GM10248 (cell line): ENCODE measurements around the gene IP6K1.

ENCODE experiments used
- CTCF ChIA-PET: fragments of 300-600 bp; sonication (Branson Sonifier 250); formaldehyde crosslinking; extraction: SDS; loops from one replicate; lab custom pipeline; 2021; ENCODE audit warnings: antibody characterized with exemption; lab: Yijun Ruan, JAX
- POLR2A ChIA-PET: fragments of 350-650 bp; sonication (Branson Sonifier 250); formaldehyde crosslinking; extraction: SDS; loops from one replicate; lab custom pipeline; 2020; ENCODE audit warnings: antibody characterized with exemption; lab: Yijun Ruan, JAX
- DNase-seq: peaks from one replicate; pipeline ENCODE4 v3.0.0; 2012; ENCODE audit errors: extremely low spot score
- TF ChIP-seq, protein P1 (sequence below): IDR thresholded peaks from 2 replicates; pipeline ENCODE4 v1.5.1; 2012; ENCODE audit warnings: mild to moderate bottlenecking, low read depth; ENCODE audit errors: extremely low read depth, missing control alignments, control extremely low read depth

IP6K1 gene

DNA sequence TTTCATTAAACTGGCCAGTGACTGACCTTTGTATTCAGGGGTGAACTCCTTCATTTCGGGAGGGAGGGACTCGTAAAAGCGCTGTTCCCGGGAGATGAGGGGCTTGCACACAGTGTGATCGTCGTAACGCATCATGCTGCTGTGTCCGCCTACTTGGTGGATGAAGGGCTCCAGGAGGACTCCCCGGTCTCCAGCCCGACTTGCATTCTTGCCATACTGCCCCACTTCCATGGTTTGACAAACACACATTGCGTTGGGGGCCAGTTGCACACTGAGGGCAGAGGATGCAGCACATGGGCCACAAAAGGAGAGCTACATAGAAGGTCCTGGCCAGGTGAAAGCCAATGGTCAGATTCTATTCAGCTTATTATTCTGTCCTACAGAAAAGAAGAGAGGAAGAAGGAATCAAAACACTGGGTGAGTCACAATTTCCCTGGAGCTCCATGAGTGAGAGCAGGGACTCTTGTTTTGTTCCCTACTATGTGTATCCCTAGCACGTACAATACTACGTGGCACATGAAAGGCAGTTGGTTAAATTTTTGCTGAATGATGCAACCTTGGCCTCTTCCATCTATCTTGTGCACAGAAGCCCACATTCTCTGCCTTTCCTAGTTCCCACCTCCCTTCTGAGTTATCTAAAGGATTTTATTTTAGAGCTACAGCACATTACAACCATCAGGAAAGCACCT lies 38.4 kb downstream of the IP6K1 start:
- POLR2A ChIA-PET: no interaction called here
- CTCF ChIA-PET: interaction anchor here (1.3 kb wide), 2 partner anchors 9 to 91 kb away, joined by 4 to 5 read pairs; no protein-coding TSS in a partner anchor
- DNase-seq: no peak
- TF ChIP-seq, protein P1, sequence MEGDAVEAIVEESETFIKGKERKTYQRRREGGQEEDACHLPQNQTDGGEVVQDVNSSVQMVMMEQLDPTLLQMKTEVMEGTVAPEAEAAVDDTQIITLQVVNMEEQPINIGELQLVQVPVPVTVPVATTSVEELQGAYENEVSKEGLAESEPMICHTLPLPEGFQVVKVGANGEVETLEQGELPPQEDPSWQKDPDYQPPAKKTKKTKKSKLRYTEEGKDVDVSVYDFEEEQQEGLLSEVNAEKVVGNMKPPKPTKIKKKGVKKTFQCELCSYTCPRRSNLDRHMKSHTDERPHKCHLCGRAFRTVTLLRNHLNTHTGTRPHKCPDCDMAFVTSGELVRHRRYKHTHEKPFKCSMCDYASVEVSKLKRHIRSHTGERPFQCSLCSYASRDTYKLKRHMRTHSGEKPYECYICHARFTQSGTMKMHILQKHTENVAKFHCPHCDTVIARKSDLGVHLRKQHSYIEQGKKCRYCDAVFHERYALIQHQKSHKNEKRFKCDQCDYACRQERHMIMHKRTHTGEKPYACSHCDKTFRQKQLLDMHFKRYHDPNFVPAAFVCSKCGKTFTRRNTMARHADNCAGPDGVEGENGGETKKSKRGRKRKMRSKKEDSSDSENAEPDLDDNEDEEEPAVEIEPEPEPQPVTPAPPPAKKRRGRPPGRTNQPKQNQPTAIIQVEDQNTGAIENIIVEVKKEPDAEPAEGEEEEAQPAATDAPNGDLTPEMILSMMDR: no peak

DNA sequence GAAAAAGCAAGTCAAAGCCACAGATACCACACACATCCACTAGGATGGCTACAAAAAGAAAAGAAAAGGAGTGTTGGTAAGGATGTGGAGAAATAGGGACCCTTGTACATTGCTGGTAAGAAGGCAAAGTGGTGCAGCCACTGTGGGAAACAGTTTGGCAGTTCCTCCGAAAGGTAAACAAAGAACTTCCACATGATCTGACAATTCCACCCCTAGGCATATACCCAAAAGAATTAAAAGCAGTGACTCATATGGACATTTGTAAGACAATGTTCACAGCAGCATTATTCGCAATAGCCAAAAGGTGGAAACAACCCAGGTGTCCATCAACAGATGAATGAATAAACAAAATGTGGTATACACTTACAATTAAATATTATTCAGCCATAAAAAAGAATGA lies 40.4 kb downstream of the IP6K1 start:
- ChIA-PET CTCF (interaction anchor here (1.8 kb wide), 1 partner anchor 57 kb away, joined by 7 read pairs; the partner anchor contains the start of gene INKA1), POLR2A (no interaction called here)
- TF ChIP-seq, protein P1: no peak
- no peak for DNase-seq

DNA sequence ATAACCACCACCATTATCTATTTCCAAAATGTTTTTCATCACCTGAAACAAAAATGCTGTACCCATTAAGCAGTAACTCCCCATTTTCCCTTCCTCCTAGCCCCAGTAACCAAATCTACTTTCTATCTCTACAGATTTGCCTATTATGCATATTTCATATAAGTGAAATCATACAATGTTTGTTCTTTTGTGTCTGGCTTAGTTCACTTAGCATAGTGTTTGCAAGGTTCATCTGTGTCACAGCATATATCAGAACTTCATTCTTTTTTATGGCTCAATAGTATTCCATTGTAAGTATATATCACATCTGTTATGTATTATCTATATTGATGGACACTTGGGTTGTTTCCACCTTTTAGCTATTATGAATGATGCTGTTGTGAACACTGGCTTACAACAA lies 45.9 kb downstream of the IP6K1 start:
- TF ChIP-seq, protein P1: no peak
- ChIA-PET CTCF (no interaction called here), POLR2A (no interaction called here)
- no peak for DNase-seq

DNA sequence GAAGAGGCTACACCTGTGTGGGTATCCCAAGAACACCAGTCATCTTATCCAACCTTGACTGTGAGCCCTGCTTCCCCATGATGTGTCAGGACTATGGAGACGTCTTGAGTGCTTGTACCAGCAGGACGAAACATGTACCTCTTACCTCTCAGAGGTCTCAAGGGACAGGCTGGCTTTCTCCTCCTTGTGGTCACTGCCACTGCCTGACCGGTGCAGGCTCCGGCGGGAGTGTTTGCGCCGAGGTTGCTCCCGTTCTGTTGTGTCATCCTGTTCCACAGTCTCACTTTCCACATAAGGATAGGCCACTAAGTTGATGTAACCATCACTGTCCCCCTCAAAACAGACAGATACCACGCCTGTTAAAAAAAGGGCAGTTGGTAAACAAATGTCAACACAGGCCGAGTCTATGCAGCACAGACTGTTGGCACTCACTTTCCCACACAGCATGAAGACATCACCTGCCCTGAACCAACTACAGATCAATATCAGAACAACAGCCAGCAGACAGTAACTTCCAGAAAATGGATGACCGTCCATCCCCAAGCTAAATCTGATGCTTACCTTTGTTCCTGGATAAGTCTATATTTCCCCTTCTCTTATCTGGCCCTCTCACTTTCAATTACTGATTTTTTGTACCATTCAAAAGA lies 48.2 kb downstream of the IP6K1 start:
- TF ChIP-seq, protein P1: no peak
- CTCF ChIA-PET: no interaction called here
- DNase-seq: no peak
- POLR2A ChIA-PET: no interaction called here

GRCh38 chr3:49734752-49735151 lies 51.6 kb downstream of the IP6K1 start:
- POLR2A ChIA-PET: no interaction called here
- CTCF ChIA-PET: interaction anchor here (1.0 kb wide), 1 partner anchor 10 kb away, joined by 4 read pairs; no protein-coding TSS in a partner anchor
- TF ChIP-seq, protein P1: no peak
- no peak for DNase-seq

DNA sequence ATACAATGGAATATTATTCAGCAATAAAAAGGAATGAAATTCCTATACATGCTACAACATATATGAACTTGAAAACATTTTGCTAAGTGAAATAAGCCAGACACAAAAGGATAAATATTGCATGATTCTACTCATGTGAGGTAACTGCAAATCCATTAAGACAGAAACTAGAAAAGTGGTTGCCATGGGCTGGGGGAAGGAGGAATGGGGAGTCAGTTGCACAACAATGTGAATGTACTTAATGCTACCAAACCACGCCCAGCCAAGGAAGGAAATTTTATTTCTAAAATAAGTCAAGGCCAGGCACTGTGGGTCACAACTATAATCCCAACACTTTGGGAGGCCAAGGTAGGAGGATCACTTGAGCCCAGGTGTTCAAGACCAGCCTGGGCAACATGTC lies 52.8 kb downstream of the IP6K1 start:
- ChIA-PET CTCF (no interaction called here), POLR2A (interaction anchor here (0.6 kb wide), 1 partner anchor 194 kb away, joined by 6 read pairs; no protein-coding TSS in a partner anchor)
- TF ChIP-seq, protein P1: no peak

More for the DNA sequence above, 52.8 kb downstream of the IP6K1 start:
- DNase-seq: no peak
